AG04450 (cell line): Measurements from ENCODE around the gene SFXN5. TPM values are rescaled to one million over a fixed set of nuclear protein-coding genes. Genes with fewer than 3 reads are reported as not detected.

Experiments used
- CTCF ChIA-PET: fragments of 300-600, 350-600 bp; formaldehyde crosslinking; extraction: SDS; loops from one replicate; lab custom pipeline; 2022; ENCODE audit warnings: antibody characterized with exemption, inconsistent platforms; lab: Charles Lee
- POLR2A ChIA-PET: fragments of 350-600 bp; formaldehyde crosslinking; extraction: SDS; loops from one replicate; lab custom pipeline; 2021; ENCODE audit warnings: antibody characterized with exemption, inconsistent platforms; lab: Yijun Ruan, JAX
- DNase-seq: peaks from one replicate; pipeline ENCODE4 v3.0.0-alpha.2; 2011; ENCODE audit warnings: low read depth, low spot score
- H3K27ac ChIP-seq: one replicate; pipeline ENCODE4 v1.5.1; 2012; ENCODE audit warnings: low read depth, low read length, control low read depth
- H3K27me3 ChIP-seq: one replicate; pipeline ENCODE4 v1.6.0; 2012; ENCODE audit warnings: low read length; ENCODE audit not compliant: control insufficient read depth, insufficient read depth
- H3K4me3 ChIP-seq: 2 replicates; pipeline ENCODE4 v1.5.1; 2011; ENCODE audit warnings: mild to moderate bottlenecking, low read depth, low read length, control low read depth
- H3K9me3 ChIP-seq: 2 replicates; pipeline ENCODE4 v1.5.1; 2012; ENCODE audit warnings: low read length; ENCODE audit not compliant: control insufficient read depth, insufficient read depth
- polyA plus RNA-seq: library from polyadenylated mRNA; depleted of rRNA; stranded (reverse); fragments of >200 nt; gene quantifications from 2 replicates; pipeline ENCODE4 v1.2.3, GENCODE V29; 2011
- TF ChIP-seq, protein P1 (sequence below): IDR thresholded peaks from 2 replicates; pipeline ENCODE4 v1.5.1; 2011; ENCODE audit warnings: low read depth, low read length, control low read depth, inconsistent platforms

SFXN5 gene
- polyA plus RNA-seq, 1 experiment, result 11.8 TPM

DNA sequence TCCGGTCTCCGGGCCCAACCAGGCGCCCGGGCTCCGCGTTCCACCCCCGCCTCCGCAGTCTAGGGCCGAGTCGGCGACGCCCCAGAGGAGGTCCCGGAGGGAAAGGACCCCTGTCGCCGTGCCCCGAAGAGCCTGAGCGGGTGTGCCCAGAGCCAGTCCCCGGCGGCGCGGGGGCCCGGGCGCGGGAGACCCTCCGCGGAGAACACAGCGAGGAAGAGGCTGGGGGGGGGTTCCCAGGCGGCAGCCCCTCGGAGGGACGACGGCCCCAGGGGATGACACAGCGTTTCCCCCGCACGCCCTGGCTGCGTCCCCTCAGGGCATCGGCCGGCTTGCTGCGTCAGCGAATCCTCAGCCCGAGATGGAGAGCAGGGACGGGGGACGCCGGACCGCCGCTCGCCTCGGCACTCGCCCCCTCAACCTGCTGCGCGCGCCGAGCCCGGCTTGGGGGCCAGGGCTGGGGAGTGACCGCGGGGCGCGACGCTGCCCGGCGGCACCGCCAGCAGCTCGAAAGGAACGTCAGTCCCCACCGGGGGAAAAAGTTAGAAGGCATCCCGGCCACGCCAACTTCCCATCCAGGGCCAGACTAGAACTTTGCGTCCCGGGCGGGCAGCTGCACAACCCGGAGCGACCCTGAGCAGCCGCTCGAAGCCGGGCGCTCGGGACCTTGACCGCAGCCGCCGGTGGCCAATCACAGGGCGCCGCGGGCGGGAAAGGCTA is 711 bp downstream of the SFXN5 start:
- H3K4me3 ChIP-seq, result peak overlapping the region; percentile 83
- no peaks in the 10 kb centered on the region; the same call in 1 of the 2 replicates for H3K9me3 ChIP-seq
- no peaks in the 10 kb centered on the region for H3K27me3 ChIP-seq
- peak overlapping the region; percentile 81 for H3K27ac ChIP-seq
- CTCF ChIA-PET, result interaction anchor here (1.0 kb wide), 1 partner anchor 106 kb away, joined by 3 read pairs; no protein-coding TSS in a partner anchor
- DNase-seq, result no peak
- POLR2A ChIA-PET, result interaction anchor here (0.6 to 1.2 kb wide), 3 partner anchors 19 to 163 kb away, joined by 4 read pairs; partner anchors contain the start of gene CCT7
- TF ChIP-seq, protein P1, sequence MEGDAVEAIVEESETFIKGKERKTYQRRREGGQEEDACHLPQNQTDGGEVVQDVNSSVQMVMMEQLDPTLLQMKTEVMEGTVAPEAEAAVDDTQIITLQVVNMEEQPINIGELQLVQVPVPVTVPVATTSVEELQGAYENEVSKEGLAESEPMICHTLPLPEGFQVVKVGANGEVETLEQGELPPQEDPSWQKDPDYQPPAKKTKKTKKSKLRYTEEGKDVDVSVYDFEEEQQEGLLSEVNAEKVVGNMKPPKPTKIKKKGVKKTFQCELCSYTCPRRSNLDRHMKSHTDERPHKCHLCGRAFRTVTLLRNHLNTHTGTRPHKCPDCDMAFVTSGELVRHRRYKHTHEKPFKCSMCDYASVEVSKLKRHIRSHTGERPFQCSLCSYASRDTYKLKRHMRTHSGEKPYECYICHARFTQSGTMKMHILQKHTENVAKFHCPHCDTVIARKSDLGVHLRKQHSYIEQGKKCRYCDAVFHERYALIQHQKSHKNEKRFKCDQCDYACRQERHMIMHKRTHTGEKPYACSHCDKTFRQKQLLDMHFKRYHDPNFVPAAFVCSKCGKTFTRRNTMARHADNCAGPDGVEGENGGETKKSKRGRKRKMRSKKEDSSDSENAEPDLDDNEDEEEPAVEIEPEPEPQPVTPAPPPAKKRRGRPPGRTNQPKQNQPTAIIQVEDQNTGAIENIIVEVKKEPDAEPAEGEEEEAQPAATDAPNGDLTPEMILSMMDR, result no peak

DNA sequence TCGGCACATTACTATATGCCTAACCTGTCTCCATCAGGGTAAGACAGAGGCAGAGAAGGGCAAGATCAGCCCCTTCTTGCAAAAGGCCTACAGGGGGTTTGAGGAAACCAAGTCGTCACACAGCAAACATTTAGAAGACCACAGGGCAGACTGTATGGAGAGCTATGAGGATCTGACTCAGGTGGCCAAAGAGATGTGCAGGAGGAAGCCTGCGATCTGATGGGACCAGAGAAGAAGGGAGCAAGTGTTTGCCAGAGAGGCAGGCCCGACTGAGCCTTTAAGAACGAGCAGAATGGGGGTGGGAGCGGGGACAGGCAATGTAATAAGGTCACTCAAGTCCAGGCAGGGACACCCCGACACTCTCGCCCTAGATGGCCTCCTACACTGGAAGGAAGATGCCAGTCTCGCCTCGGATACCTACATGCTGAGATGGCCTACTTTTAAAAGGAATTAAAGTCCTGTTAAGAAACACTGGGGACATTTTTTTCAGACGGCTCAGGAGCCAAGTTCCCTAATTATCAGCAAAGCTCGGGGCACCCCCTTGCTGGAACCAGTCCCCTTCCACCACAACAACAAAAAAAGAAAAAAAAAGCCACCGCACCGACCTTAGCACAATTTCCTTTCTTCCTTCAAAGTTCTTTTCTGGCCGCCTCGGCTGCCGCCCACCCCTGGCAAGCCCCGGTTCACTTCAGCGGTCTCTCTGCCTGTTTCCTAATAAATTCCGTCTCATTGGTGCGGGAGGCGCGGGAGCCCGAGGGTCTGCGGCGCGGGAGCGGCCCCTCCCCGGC is 1.5 kb downstream of the SFXN5 start:
- Histone ChIP-seq H3K9me3 (no peaks in the 10 kb centered on the region; the same call in 1 of the 2 replicates), H3K4me3 (peak overlapping the region; percentile 83), H3K27ac (peak overlapping the region; percentile 39), H3K27me3 (no peaks in the 10 kb centered on the region)
- TF ChIP-seq, protein P1, result no peak
- DNase-seq, result no peak
- ChIA-PET POLR2A (interaction anchor here (0.6 kb wide), 1 partner anchor 207 kb away, joined by 3 read pairs; no protein-coding TSS in a partner anchor), CTCF (interaction anchor here (1.0 kb wide), 1 partner anchor 76 kb away, joined by 3 read pairs; no protein-coding TSS in a partner anchor)

GRCh38 chr2:73069041-73069854 is 2.3 kb downstream of the SFXN5 start:
- Histone ChIP-seq H3K27me3 (no peaks in the 10 kb centered on the region), H3K4me3 (peak overlapping the region; percentile 83), H3K27ac (no peak overlapping the region), H3K9me3 (no peaks in the 10 kb centered on the region; the same call in 1 of the 2 replicates)
- TF ChIP-seq, protein P1, result no peak
- ChIA-PET CTCF (interaction anchor here (1.0 kb wide), 1 partner anchor 76 kb away, joined by 3 read pairs; no protein-coding TSS in a partner anchor), POLR2A (no interaction called here)
- no peak for DNase-seq

GRCh38 chr2:73068147-73068546 is 3.4 kb downstream of the SFXN5 start:
- H3K27ac ChIP-seq, result no peak overlapping the region
- CTCF ChIA-PET, result interaction anchor here (1.5 kb wide), 1 partner anchor 175 kb away, joined by 3 read pairs; no protein-coding TSS in a partner anchor

More at GRCh38 chr2:73068147-73068546, 3.4 kb downstream of the SFXN5 start:
- TF ChIP-seq, protein P1, result no peak
- Histone ChIP-seq H3K9me3 (no peaks in the 10 kb centered on the region; the same call in 1 of the 2 replicates), H3K4me3 (no peak overlapping the region), H3K27me3 (no peaks in the 10 kb centered on the region)
- POLR2A ChIA-PET, result no interaction called here
- no peak for DNase-seq
